Parathyroid adenoma (tissue), 2 donors: ENCODE data around the gene CRIM1.

Experiments
- H2AFZ ChIP-seq: fragments of 300-600 bp; sonication (generic); one replicate; pipeline ENCODE4 v1.7.0; 2017; ENCODE audit warnings: antibody characterized with exemption, mild to moderate bottlenecking
- H3K27ac ChIP-seq: fragments of 300-600 bp; sonication (generic); one replicate; pipeline ENCODE4 v1.7.0; 2017
- H3K27me3 ChIP-seq: fragments of 300-600 bp; sonication (generic); one replicate; pipeline ENCODE4 v1.7.0; 2017; ENCODE audit warnings: low read length; ENCODE audit not compliant: control insufficient read depth, insufficient read depth
- H3K36me3 ChIP-seq: fragments of 300-600 bp; sonication (generic); one replicate; pipeline ENCODE4 v1.7.0; 2017; ENCODE audit warnings: low read length; ENCODE audit not compliant: control insufficient read depth, insufficient read depth
- H3K4me1 ChIP-seq: fragments of 300-600 bp; sonication (generic); one replicate; pipeline ENCODE4 v1.7.0; 2017; ENCODE audit warnings: control low read depth
- H3K4me2 ChIP-seq: fragments of 300-600 bp; sonication (generic); one replicate; pipeline ENCODE4 v1.7.0; 2017; ENCODE audit warnings: low read length
- H3K4me3 ChIP-seq: fragments of 300-600 bp; sonication (generic); one replicate; pipeline ENCODE4 v1.7.0; 2017; ENCODE audit warnings: low read depth, low read length
- H3K79me2 ChIP-seq: fragments of 300-600 bp; sonication (generic); one replicate; pipeline ENCODE4 v1.7.0; 2017; ENCODE audit warnings: control low read depth
- H3K9ac ChIP-seq: fragments of 300-600 bp; sonication (generic); one replicate; pipeline ENCODE4 v1.7.0; 2017; ENCODE audit warnings: mild to moderate bottlenecking
- H3K9me3 ChIP-seq: fragments of 300-600 bp; sonication (generic); one replicate; pipeline ENCODE4 v1.7.0; 2017; ENCODE audit warnings: low read length; ENCODE audit not compliant: control insufficient read depth
- CTCF ChIP-seq: fragments of 300-600 bp; sonication (generic); IDR thresholded peaks from one replicate; pipeline ENCODE4 v1.7.0; 2017; ENCODE audit warnings: antibody characterized with exemption, mild to moderate bottlenecking
- donor health status: primary hyperparathyroidism.

CRIM1 gene

GRCh38 chr2:36453652-36454051, 98.1 kb downstream of the CRIM1 start:
- Histone ChIP-seq H3K79me2 (no peaks in the 10 kb centered on the region), H3K4me1 (no peaks in the 10 kb centered on the region), H3K9ac (no peak overlapping the region), H3K27ac (no peak overlapping the region), H2AFZ (no peak overlapping the region), H3K4me3 (no peak overlapping the region), H3K27me3 (no peaks in the 10 kb centered on the region), H3K9me3 (no peaks in the 10 kb centered on the region), H3K36me3 (no peaks in the 10 kb centered on the region), H3K4me2 (no peak overlapping the region)
- TF ChIP-seq CTCF, result no peak

DNA sequence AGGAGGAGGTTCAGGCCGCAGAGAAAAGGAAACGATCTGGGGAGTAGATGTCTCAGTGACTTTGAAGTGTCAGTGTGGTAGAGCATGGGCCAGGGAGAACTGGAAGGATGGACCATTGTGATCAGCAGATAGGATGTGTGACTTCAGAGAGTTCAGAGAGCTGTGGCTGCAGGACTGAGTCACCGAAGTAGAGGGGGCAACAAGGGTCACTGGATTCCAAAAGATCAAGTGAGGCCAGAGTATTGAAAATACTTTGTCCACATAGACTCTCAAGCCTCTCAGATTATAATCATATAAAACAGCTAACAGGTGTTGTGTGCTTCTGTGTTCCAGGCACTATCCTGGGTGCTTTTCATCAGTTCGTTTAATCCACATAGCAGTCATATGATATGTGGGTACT, 99.4 kb downstream of the CRIM1 start:
- Histone ChIP-seq H3K79me2 (no peaks in the 10 kb centered on the region), H3K4me3 (no peak overlapping the region), H3K4me1 (no peaks in the 10 kb centered on the region), H3K4me2 (no peak overlapping the region), H2AFZ (no peak overlapping the region), H3K9ac (no peak overlapping the region), H3K27me3 (no peaks in the 10 kb centered on the region), H3K9me3 (no peaks in the 10 kb centered on the region), H3K36me3 (no peaks in the 10 kb centered on the region), H3K27ac (no peak overlapping the region)
- TF ChIP-seq CTCF, result no peak

- no peak overlapping the region for H3K9ac ChIP-seq
- no peaks in the 10 kb centered on the region for H3K36me3 ChIP-seq
- H3K79me2 ChIP-seq, result no peaks in the 10 kb centered on the region
- no peak overlapping the region for H3K4me2 ChIP-seq
- H3K4me1 ChIP-seq, result no peaks in the 10 kb centered on the region
- TF ChIP-seq CTCF, result no peak
- H3K9me3 ChIP-seq, result no peaks in the 10 kb centered on the region
- no peak overlapping the region for H2AFZ ChIP-seq
- no peak overlapping the region for H3K4me3 ChIP-seq
- no peak overlapping the region for H3K27ac ChIP-seq
- H3K27me3 ChIP-seq, result no peaks in the 10 kb centered on the region
These were observed 100.2 kb downstream of the CRIM1 start for GRCh38 chr2:36455788-36456187.

DNA sequence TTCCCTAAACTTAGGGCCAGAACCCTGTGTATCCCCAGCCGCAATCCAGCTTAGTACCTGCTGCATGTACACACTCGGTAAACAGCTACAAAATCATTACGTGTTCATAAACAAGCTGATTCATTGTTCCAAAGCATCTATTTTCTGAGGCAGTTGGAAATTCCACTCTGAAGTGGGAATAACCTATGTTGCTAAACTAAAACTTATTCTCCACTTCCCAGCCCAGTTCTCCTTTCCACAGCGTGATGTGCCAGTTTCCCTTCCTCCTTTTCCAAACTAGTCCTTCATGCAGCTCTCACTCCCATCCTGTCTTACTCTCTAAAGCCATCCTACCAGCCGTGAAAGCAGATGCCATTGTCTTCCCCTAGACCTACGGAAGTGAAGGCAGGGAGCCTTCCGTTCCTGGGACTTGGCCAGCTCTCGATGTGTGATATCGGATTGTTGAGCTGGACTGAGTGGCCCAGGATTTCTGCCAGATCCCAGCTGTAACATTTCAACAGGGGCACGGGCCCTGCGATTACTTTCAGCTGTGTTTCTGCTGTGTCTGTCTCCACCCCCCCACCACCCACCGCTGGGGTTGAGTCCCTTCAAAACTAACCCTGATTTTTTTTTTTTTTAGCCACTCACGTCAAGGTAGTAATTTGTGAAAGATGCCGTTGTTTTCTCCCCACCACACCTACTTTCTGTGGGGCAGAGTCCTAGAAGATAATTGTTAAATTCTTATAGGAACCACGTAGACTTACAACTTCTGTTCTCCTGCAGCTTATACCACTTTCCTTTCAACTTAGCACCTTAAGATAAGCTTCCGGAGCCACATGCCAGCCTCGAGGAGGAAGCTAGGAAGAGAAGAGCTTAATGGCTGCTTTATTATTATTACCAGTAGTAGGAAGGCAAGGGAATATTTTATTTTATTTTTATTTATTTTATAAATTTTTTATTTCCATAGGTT, 100.9 kb downstream of the CRIM1 start:
- H3K27ac ChIP-seq, result peak overlapping the region; percentile 8
- H3K36me3 ChIP-seq, result no peaks in the 10 kb centered on the region
- no peak overlapping the region for H2AFZ ChIP-seq
- no peak overlapping the region for H3K4me2 ChIP-seq
- no peak overlapping the region for H3K4me3 ChIP-seq
- H3K4me1 ChIP-seq, result no peaks in the 10 kb centered on the region
- TF ChIP-seq CTCF, result no peak
- H3K9ac ChIP-seq, result no peak overlapping the region
- no peaks in the 10 kb centered on the region for H3K27me3 ChIP-seq
- H3K79me2 ChIP-seq, result no peaks in the 10 kb centered on the region
- no peaks in the 10 kb centered on the region for H3K9me3 ChIP-seq

DNA sequence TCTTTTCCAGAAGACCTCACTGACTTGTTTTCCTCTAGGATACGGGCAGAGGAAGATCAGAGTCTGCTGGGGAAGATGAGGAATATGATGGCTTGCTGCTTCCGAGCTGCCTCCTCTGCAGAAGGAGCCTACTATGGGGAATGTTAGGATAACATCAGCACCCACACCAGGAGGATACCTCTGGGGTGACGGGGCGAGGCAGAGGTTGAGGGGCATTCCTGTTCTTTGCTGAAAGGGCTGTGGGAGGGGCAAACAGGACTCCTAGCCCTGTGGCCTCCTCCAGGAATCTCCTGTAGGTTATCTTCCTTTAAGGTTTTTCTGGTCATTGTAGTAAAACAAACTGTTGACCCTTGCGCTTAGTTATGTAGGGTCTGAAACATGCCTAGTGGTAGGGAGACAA, 102.5 kb downstream of the CRIM1 start:
- Histone ChIP-seq H3K27me3 (no peaks in the 10 kb centered on the region), H3K9me3 (no peaks in the 10 kb centered on the region), H3K4me2 (no peak overlapping the region), H3K36me3 (no peaks in the 10 kb centered on the region), H3K9ac (no peak overlapping the region), H3K4me1 (no peaks in the 10 kb centered on the region), H3K79me2 (no peaks in the 10 kb centered on the region), H3K27ac (no peak overlapping the region), H3K4me3 (no peak overlapping the region), H2AFZ (no peak overlapping the region)
- TF ChIP-seq CTCF, result no peak
